Measurements from ENCODE around the gene ZNF292. TPM values are rescaled to one million over a fixed set of nuclear protein-coding genes. Genes with fewer than 3 reads are reported as not detected.

The ZNF292 gene
- total RNA-seq, 1 donor from 2014 or later = 89.9 TPM

DNA sequence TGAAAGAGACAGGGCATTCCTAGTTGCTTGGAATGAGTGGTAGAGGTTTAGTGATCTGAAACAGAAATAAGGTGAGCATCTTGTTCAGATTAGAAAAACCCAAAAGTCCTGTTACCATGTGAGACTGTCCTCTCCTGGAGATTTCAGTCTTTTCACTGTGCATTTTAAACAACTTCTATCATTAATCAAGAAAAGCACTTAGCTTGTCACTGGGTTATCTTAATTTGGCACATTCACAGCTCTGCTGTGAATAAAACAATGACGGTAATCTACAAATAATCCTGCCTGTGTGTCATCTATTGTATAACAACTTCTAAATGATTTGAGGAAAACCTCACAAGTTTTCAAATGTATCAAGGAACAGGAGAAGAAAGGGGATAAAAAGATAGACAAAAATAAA lies 157.5 kb downstream of the ZNF292 start:
- H3K9me3 Mint-ChIP-seq (ENCODE audit: unreplicated experiment) = no peaks in the 10 kb centered on the region
- no peak overlapping the region for H3K27ac Mint-ChIP-seq (ENCODE audit: unreplicated experiment)
- no peak overlapping the region for H3K4me3 Mint-ChIP-seq (ENCODE audit: unreplicated experiment)
- DNase-seq = no peak
- H3K27me3 Mint-ChIP-seq (ENCODE audit: unreplicated experiment) = no peaks in the 10 kb centered on the region
- TF ChIP-seq, protein P1, sequence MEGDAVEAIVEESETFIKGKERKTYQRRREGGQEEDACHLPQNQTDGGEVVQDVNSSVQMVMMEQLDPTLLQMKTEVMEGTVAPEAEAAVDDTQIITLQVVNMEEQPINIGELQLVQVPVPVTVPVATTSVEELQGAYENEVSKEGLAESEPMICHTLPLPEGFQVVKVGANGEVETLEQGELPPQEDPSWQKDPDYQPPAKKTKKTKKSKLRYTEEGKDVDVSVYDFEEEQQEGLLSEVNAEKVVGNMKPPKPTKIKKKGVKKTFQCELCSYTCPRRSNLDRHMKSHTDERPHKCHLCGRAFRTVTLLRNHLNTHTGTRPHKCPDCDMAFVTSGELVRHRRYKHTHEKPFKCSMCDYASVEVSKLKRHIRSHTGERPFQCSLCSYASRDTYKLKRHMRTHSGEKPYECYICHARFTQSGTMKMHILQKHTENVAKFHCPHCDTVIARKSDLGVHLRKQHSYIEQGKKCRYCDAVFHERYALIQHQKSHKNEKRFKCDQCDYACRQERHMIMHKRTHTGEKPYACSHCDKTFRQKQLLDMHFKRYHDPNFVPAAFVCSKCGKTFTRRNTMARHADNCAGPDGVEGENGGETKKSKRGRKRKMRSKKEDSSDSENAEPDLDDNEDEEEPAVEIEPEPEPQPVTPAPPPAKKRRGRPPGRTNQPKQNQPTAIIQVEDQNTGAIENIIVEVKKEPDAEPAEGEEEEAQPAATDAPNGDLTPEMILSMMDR (IDR thresholded peaks at IDR 0.05; ENCODE audit: partially characterized antibody, unreplicated experiment) = no peak
- H3K4me1 Mint-ChIP-seq (ENCODE audit: low read depth, unreplicated experiment) = no peaks in the 10 kb centered on the region
- H3K36me3 Mint-ChIP-seq (ENCODE audit: unreplicated experiment) = no peaks in the 10 kb centered on the region

Other genes with a start within 250 kb of the ZNF292 start
- gene HTR1E, start 218.0 kb upstream of the ZNF292 start, total RNA-seq (ENCODE audit: unreplicated experiment) = 0.34 TPM
- not detected for gene CGA, start 60.5 kb upstream of the ZNF292 start, total RNA-seq (ENCODE audit: unreplicated experiment)
- gene SMIM8, start 167.0 kb downstream of the ZNF292 start, total RNA-seq (ENCODE audit: unreplicated experiment) = 22.5 TPM
- 1.2 TPM for gene GJB7, start 173.7 kb downstream of the ZNF292 start, total RNA-seq (ENCODE audit: unreplicated experiment)
- 8.2 TPM for gene C6orf163, start 189.2 kb downstream of the ZNF292 start, total RNA-seq (ENCODE audit: unreplicated experiment)

Measured in glutamatergic neuron (in vitro differentiated cells).